GM12878 (cell line): ENCODE data around the gene KHDRBS2. TPM values are rescaled to one million over a fixed set of nuclear protein-coding genes. Genes with fewer than 3 reads are reported as not detected.

Source experiments
- ATAC-seq: fragments of 200-7000 bp; cut with Tn5 transposase; 3 replicates; pipeline ENCODE4 v1.9.1; 2020; ENCODE audit warnings: mild to moderate bottlenecking, moderate library complexity
- BruUV-seq: library from RNA; stranded (reverse); fragments of 400-500 nt; replicated peaks from 2 replicates; lab custom pipeline; 2021; lab: Mats Ljungman, UMichigan
- CTCF ChIA-PET: fragments of 300-600 bp; sonication (Branson Sonifier 250); formaldehyde crosslinking; extraction: SDS; loops from one replicate; lab custom pipeline; 2021; ENCODE audit warnings: inconsistent platforms; lab: Yijun Ruan, JAX
- POLR2A ChIA-PET: fragments of 350-600 bp; formaldehyde crosslinking; extraction: SDS; loops from one replicate; lab custom pipeline; 2021; ENCODE audit warnings: inconsistent platforms; lab: Charles Lee
- RAD21 ChIA-PET: fragments of 300-600 bp; sonication (Branson Sonifier 250); formaldehyde crosslinking; loops from one replicate; lab custom pipeline; 2023; ENCODE audit warnings: antibody characterized with exemption; ENCODE audit not compliant: unreplicated experiment; lab: Charles Lee
- SMC1A ChIA-PET: fragments of 300-600 bp; sonication (Branson Sonifier 250); formaldehyde crosslinking; loops from one replicate; lab custom pipeline; 2023; ENCODE audit not compliant: unreplicated experiment, uncharacterized antibody; lab: Charles Lee
- DNase-seq: peaks from one replicate; pipeline ENCODE4 v3.0.0-alpha.2; 2011; ENCODE audit warnings: low read depth, low spot score
- FAIRE-seq: peaks from 3 replicates; lab custom pipeline; 2011; peaks lifted over from hg19 to GRCh38; lab: Jason Lieb, UNC
- H2AFZ ChIP-seq: 2 replicates; pipeline ENCODE4 v1.6.0; 2011; ENCODE audit warnings: low read depth, low read length, control low read depth; ENCODE audit not compliant: control insufficient read depth
- H3K27ac ChIP-seq: 2 replicates; pipeline ENCODE4 v1.5.1; 2011; ENCODE audit warnings: control low read depth; ENCODE audit not compliant: control insufficient read depth, insufficient read depth
- H3K27me3 ChIP-seq, 2 experiments: replicated peaks in 1 of 2; 2 replicates each; pipeline versions ENCODE4 v1.6.0 to v1.6.1; 2011; ENCODE audit warnings: low read length in 1 of 2; ENCODE audit not compliant: control insufficient read depth in 2 of 2, insufficient read depth in 2 of 2
- H3K36me3 ChIP-seq, 2 experiments: 2 replicates each; pipeline ENCODE4 v1.5.1; 2011; ENCODE audit warnings: low read length in 1 of 2; ENCODE audit not compliant: control insufficient read depth in 2 of 2, insufficient read depth in 2 of 2
- H3K4me1 ChIP-seq: 2 replicates; pipeline ENCODE4 v1.6.1; 2011; ENCODE audit warnings: mild to moderate bottlenecking, low read length, moderate library complexity, mixed read lengths; ENCODE audit not compliant: control insufficient read depth, insufficient read depth
- H3K4me2 ChIP-seq: 2 replicates; pipeline ENCODE4 v1.6.0; 2011; ENCODE audit warnings: control low read depth; ENCODE audit not compliant: control insufficient read depth, insufficient read depth
- H3K4me3 ChIP-seq: fragments of 200-600 bp; sonication (generic); 2 replicates; pipeline ENCODE4 v1.5.1; 2016
- H3K79me2 ChIP-seq: 2 replicates; pipeline ENCODE4 v1.6.0; 2011; ENCODE audit warnings: low read length; ENCODE audit not compliant: control insufficient read depth, insufficient read depth
- H3K9ac ChIP-seq: 2 replicates; pipeline ENCODE4 v1.8.0; 2011; ENCODE audit warnings: low read length, control low read depth, mixed read lengths; ENCODE audit not compliant: control insufficient read depth, insufficient read depth
- H3K9me3 ChIP-seq: replicated peaks from 3 replicates; pipeline ENCODE4 v1.5.1; 2011; ENCODE audit warnings: mild to moderate bottlenecking, low read length; ENCODE audit not compliant: control insufficient read depth, insufficient read depth
- H4K20me1 ChIP-seq: 2 replicates; pipeline ENCODE4 v1.6.0; 2011; ENCODE audit not compliant: control insufficient read depth, insufficient read depth
- BRCA1 ChIP-seq: IDR thresholded peaks from 2 replicates; pipeline ENCODE4 v1.6.1; 2011; ENCODE audit warnings: low read depth, low read length, improper control_type of control experiment
- ELK1 ChIP-seq: IDR thresholded peaks from 2 replicates; pipeline ENCODE4 v1.6.1; 2012; ENCODE audit warnings: low read depth, low read length, improper control_type of control experiment
- FOS ChIP-seq: IDR thresholded peaks from 3 replicates; pipeline ENCODE4 v1.6.1; 2011; ENCODE audit warnings: borderline replicate concordance; ENCODE audit not compliant: insufficient read length; ENCODE audit errors: extremely low read depth
- KLF5 ChIP-seq: fragments of 450-650 bp; IDR thresholded peaks from 2 replicates; pipeline ENCODE4 v1.6.1; 2014; ENCODE audit warnings: mild to moderate bottlenecking; ENCODE audit not compliant: partially characterized antibody
- LARP7 ChIP-seq: fragments of 450-650 bp; IDR thresholded peaks from 2 replicates; pipeline ENCODE4 v1.6.1; 2017; ENCODE audit warnings: mild to moderate bottlenecking
- RCOR1 ChIP-seq: conservative IDR thresholded peaks from 2 replicates; pipeline ENCODE4 v1.6.1; 2012; ENCODE audit warnings: low read depth, low read length, improper control_type of control experiment
- STAT1 ChIP-seq: fragments of 450-650 bp; conservative IDR thresholded peaks from 2 replicates; pipeline ENCODE4 v1.6.1; 2014; ENCODE audit warnings: antibody characterized with exemption, mild to moderate bottlenecking
- ZNF207 ChIP-seq: fragments of 450-650 bp; IDR thresholded peaks from 2 replicates; pipeline ENCODE4 v1.6.1; 2014; ENCODE audit warnings: antibody characterized with exemption, mild to moderate bottlenecking, borderline replicate concordance
- WGBS: methylation state at CpG from one replicate; pipeline ENCODE4 v1.1.6; 2016; ENCODE audit warnings: low lambda C conversion rate; ENCODE audit not compliant: insufficient replicate concordance, insufficient coverage; ENCODE audit errors: missing lambda C conversion rate; 5-methylcytosine and 5-hydroxymethylcytosine counted together
- in situ Hi-C: fragments of 300-500 bp; cut with MboI; formaldehyde crosslinking; loops from 9 replicates; pipeline ENCODE4 v1.14.3; 2018; ENCODE audit warnings: mixed read lengths
- intact Hi-C: fragments of 100-400 bp; cut with micrococcal nuclease; formaldehyde crosslinking; loops from one replicate; pipeline ENCODE4 v1.14.2; 2022; ENCODE audit not compliant: unreplicated experiment
- polyA plus RNA-seq, 11 experiments: library from polyadenylated mRNA; depleted of rRNA in 4 of 11; unstranded in 6 of 11; stranded (reverse) in 5 of 11; fragments of >200 nt; fragmentation: Nextera tagmentation in 4 of 11; fragmentation: Illumina TruSeq in 1 of 11; extraction: Ambion mirVana in 4 of 11; extraction: Trizol in 1 of 11; gene quantifications; 1 replicate in 1 of 11; 2 replicates in 10 of 11; pipeline versions ENCODE4 v1.2.1 to v1.2.3, GENCODE V29; 2011 to 2016; ENCODE audit warnings: inconsistent platforms in 2 of 11, missing spikeins in 2 of 11, low read depth in 1 of 11
- total RNA-seq, 4 experiments: library from RNA; depleted of rRNA in 3 of 4; stranded (reverse); fragments of >200 nt in 3 of 4; fragmentation: Illumina TruSeq in 1 of 4; extraction: Trizol in 1 of 4; gene quantifications; 2 replicates each; pipeline versions ENCODE4 v1.2.1 to v1.2.3, GENCODE V29; 2013 to 2021
- TF ChIP-seq, protein P1 (sequence below): fragments of 450-650 bp; IDR thresholded peaks from 2 replicates; pipeline ENCODE4 v1.6.1; 2014; ENCODE audit warnings: mild to moderate bottlenecking
- TF ChIP-seq, protein P2 (sequence below): IDR thresholded peaks from 2 replicates; pipeline ENCODE4 v1.6.1; 2012; ENCODE audit warnings: low read depth, low read length, improper control_type of control experiment

Gene KHDRBS2
- total and polyA plus RNA-seq, 10 of the 15 experiments (the other 5 are each of a cell fraction or from before 2014, with no cell fraction given) = 0.11 to 0.56 TPM; not detected in 8

DNA sequence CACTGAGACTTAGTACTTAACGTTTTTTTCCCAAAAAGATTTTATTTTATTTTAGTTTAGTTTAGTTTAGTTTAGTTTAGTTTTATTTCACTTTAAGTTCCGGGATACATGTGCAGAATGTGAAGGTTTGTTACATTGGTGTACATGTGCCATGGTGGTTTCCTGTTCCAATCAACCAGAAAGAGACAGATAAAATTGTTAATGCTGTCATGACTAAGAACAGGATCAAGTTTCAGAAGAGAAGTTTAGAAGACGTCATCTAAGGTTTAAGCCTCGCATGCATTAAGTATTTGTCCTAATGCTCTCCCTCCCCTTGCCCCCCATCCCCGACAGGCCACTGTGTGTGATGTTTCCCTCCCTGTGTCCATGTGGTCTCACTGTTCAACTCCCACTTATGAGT lies 540.0 kb downstream of the KHDRBS2 start:
- Histone ChIP-seq H3K36me3 (no peaks in the 10 kb centered on the region), H3K4me1 (no peaks in the 10 kb centered on the region), H3K9me3 (no peaks in the 10 kb centered on the region), H4K20me1 (no peaks in the 10 kb centered on the region), H3K79me2 (no peaks in the 10 kb centered on the region), H3K4me3 (no peak overlapping the region), H3K4me2 (no peak overlapping the region), H3K9ac (no peak overlapping the region), H2AFZ (no peak overlapping the region), H3K27ac (no peak overlapping the region), H3K27me3 (no peaks in the 10 kb centered on the region)
- ATAC-seq (no peak), DNase-seq (no peak), FAIRE-seq (no peak)
- CTCF ChIA-PET = no interaction called here
- POLR2A ChIA-PET = no interaction called here
- TF ChIP-seq STAT1 (no peak), RCOR1 (no peak), KLF5 (no peak), ZNF207 (no peak), BRCA1 (no peak), ELK1 (no peak), FOS (no peak), LARP7 (no peak)
- TF ChIP-seq, protein P1, sequence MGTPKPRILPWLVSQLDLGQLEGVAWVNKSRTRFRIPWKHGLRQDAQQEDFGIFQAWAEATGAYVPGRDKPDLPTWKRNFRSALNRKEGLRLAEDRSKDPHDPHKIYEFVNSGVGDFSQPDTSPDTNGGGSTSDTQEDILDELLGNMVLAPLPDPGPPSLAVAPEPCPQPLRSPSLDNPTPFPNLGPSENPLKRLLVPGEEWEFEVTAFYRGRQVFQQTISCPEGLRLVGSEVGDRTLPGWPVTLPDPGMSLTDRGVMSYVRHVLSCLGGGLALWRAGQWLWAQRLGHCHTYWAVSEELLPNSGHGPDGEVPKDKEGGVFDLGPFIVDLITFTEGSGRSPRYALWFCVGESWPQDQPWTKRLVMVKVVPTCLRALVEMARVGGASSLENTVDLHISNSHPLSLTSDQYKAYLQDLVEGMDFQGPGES = no peak
- TF ChIP-seq, protein P2, sequence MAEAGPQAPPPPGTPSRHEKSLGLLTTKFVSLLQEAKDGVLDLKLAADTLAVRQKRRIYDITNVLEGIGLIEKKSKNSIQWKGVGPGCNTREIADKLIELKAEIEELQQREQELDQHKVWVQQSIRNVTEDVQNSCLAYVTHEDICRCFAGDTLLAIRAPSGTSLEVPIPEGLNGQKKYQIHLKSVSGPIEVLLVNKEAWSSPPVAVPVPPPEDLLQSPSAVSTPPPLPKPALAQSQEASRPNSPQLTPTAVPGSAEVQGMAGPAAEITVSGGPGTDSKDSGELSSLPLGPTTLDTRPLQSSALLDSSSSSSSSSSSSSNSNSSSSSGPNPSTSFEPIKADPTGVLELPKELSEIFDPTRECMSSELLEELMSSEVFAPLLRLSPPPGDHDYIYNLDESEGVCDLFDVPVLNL = no peak
- BruUV-seq = no TSS peak
- in situ Hi-C loops = no loop called here
- SMC1A ChIA-PET = no interaction called here
- RAD21 ChIA-PET = no interaction called here
- WGBS = 15% methylated on average over 5 of the region's 5 CpGs
- intact Hi-C loops = no loop called here
